ENCODE data around the gene IDI2. TPM values are rescaled to one million over a fixed set of nuclear protein-coding genes. Genes with fewer than 3 reads are reported as not detected.

Gene IDI2
- total RNA-seq, 1 donor: not detected

- TF ChIP-seq CTCF (IDR thresholded peaks at IDR 0.05; ENCODE audit: extremely low read depth, low read depth, low read length): no peak
- Histone ChIP-seq H3K27me3 (ENCODE audit: insufficient read depth, low read length) (no peaks in the 10 kb centered on the region), H3K36me3 (ENCODE audit: insufficient read depth, low read length) (peaks cover 4% of the 10 kb centered on the region), H3K4me1 (ENCODE audit: insufficient read depth, low read length) (peaks cover 6% of the 10 kb centered on the region), H3K79me2 (ENCODE audit: insufficient read depth, low read length) (peaks cover 19% of the 10 kb centered on the region), H3K4me2 (ENCODE audit: insufficient read depth, low read length) (no peak overlapping the region), H3K9me3 (ENCODE audit: low read depth, low read length) (peaks cover 6% of the 10 kb centered on the region), H2AFZ (ENCODE audit: low read length) (no peak overlapping the region), H3K27ac (ENCODE audit: low read depth, low read length) (no peak overlapping the region), H3K4me3 (ENCODE audit: insufficient read depth, low read length) (no peak overlapping the region), H4K20me1 (ENCODE audit: insufficient read depth, low read length) (no peaks in the 10 kb centered on the region)
- DNase-seq (ENCODE audit: insufficient read length, low spot score, missing footprints): no peak
Measured at GRCh38 chr10:980468-981093, 45.1 kb downstream of the IDI2 start.

GRCh38 chr10:978826-979421, 46.7 kb downstream of the IDI2 start:
- H3K9me3 ChIP-seq (ENCODE audit: low read depth, low read length): peaks cover 6% of the 10 kb centered on the region
- TF ChIP-seq CTCF (IDR thresholded peaks at IDR 0.05; ENCODE audit: extremely low read depth, low read depth, low read length): no peak
- H3K27me3 ChIP-seq (ENCODE audit: insufficient read depth, low read length): no peaks in the 10 kb centered on the region
- H3K4me3 ChIP-seq (ENCODE audit: insufficient read depth, low read length): no peak overlapping the region
- no peak overlapping the region for H3K4me2 ChIP-seq (ENCODE audit: insufficient read depth, low read length)
- DNase-seq (ENCODE audit: insufficient read length, low spot score, missing footprints): no peak
- no peaks in the 10 kb centered on the region for H3K36me3 ChIP-seq (ENCODE audit: insufficient read depth, low read length)
- no peaks in the 10 kb centered on the region for H3K4me1 ChIP-seq (ENCODE audit: insufficient read depth, low read length)
- H3K27ac ChIP-seq (ENCODE audit: low read depth, low read length): no peak overlapping the region
- H2AFZ ChIP-seq (ENCODE audit: low read length): no peak overlapping the region
- no peaks in the 10 kb centered on the region for H4K20me1 ChIP-seq (ENCODE audit: insufficient read depth, low read length)
- peaks cover 7% of the 10 kb centered on the region for H3K79me2 ChIP-seq (ENCODE audit: insufficient read depth, low read length)

- Histone ChIP-seq H3K4me2 (ENCODE audit: insufficient read depth, low read length) (no peak overlapping the region), H3K4me1 (ENCODE audit: insufficient read depth, low read length) (peaks cover 3% of the 10 kb centered on the region), H2AFZ (ENCODE audit: low read length) (no peak overlapping the region), H3K4me3 (ENCODE audit: insufficient read depth, low read length) (no peak overlapping the region), H4K20me1 (ENCODE audit: insufficient read depth, low read length) (no peaks in the 10 kb centered on the region), H3K27me3 (ENCODE audit: insufficient read depth, low read length) (no peaks in the 10 kb centered on the region), H3K9me3 (ENCODE audit: low read depth, low read length) (peaks cover 6% of the 10 kb centered on the region), H3K27ac (ENCODE audit: low read depth, low read length) (no peak overlapping the region), H3K79me2 (ENCODE audit: insufficient read depth, low read length) (no peaks in the 10 kb centered on the region), H3K36me3 (ENCODE audit: insufficient read depth, low read length) (no peaks in the 10 kb centered on the region)
- DNase-seq (ENCODE audit: insufficient read length, low spot score, missing footprints): no peak
- no peak for TF ChIP-seq CTCF (IDR thresholded peaks at IDR 0.05; ENCODE audit: extremely low read depth, low read depth, low read length)
Measured at GRCh38 chr10:976316-976715, 49.3 kb downstream of the IDI2 start.

- Histone ChIP-seq H3K27ac (ENCODE audit: low read depth, low read length) (no peak overlapping the region), H2AFZ (ENCODE audit: low read length) (no peak overlapping the region), H3K36me3 (ENCODE audit: insufficient read depth, low read length) (no peaks in the 10 kb centered on the region), H3K4me3 (ENCODE audit: insufficient read depth, low read length) (no peak overlapping the region), H3K27me3 (ENCODE audit: insufficient read depth, low read length) (no peaks in the 10 kb centered on the region), H3K4me2 (ENCODE audit: insufficient read depth, low read length) (no peak overlapping the region), H3K4me1 (ENCODE audit: insufficient read depth, low read length) (peaks cover 13% of the 10 kb centered on the region), H3K79me2 (ENCODE audit: insufficient read depth, low read length) (no peaks in the 10 kb centered on the region), H4K20me1 (ENCODE audit: insufficient read depth, low read length) (no peaks in the 10 kb centered on the region), H3K9me3 (ENCODE audit: low read depth, low read length) (peaks cover 6% of the 10 kb centered on the region)
- no peak for TF ChIP-seq CTCF (IDR thresholded peaks at IDR 0.05; ENCODE audit: extremely low read depth, low read depth, low read length)
- peak; percentile 9 for DNase-seq (ENCODE audit: insufficient read length, low spot score, missing footprints)
Measured at GRCh38 chr10:974785-975074, 50.9 kb downstream of the IDI2 start.
